Kidney (tissue), 14 donors: ENCODE results near the gene PADI2. TPM values are rescaled to one million over a fixed set of nuclear protein-coding genes. Genes with fewer than 3 reads are reported as not detected.

Experiments
- DNase-seq, 5 donors: peaks; one replicate each; pipeline ENCODE4 v3.0.0-alpha.2; 2013 to 2020
- FAIRE-seq: peaks from 2 replicates; lab custom pipeline; 2012; peaks lifted over from hg19 to GRCh38; lab: Jason Lieb, UNC
- H3K27ac ChIP-seq, 2 donors: one replicate each; pipeline ENCODE4 v1.7.0; 2013; ENCODE audit warnings: low read depth in 2 of 2, low read length in 2 of 2, inconsistent platforms in 1 of 2
- H3K27me3 ChIP-seq: one replicate; pipeline ENCODE4 v1.7.1; 2013; ENCODE audit warnings: low read length, inconsistent platforms; ENCODE audit not compliant: control insufficient read depth, insufficient read depth
- H3K36me3 ChIP-seq, 3 donors: one replicate each; pipeline versions ENCODE4 v1.7.0 to v1.7.1; 2013; ENCODE audit warnings: low read length in 3 of 3, control low read depth in 1 of 3, inconsistent platforms in 1 of 3; ENCODE audit not compliant: insufficient read depth in 3 of 3, control insufficient read depth in 2 of 3
- H3K4me1 ChIP-seq, 3 donors: one replicate each; pipeline versions ENCODE4 v1.7.0 to v1.7.1; 2013; ENCODE audit warnings: low read length in 3 of 3, inconsistent platforms in 1 of 3, low read depth in 1 of 3; ENCODE audit not compliant: control insufficient read depth in 2 of 3, insufficient read depth in 2 of 3
- H3K4me3 ChIP-seq, 3 donors: one replicate each; pipeline versions ENCODE4 v1.7.0 to v1.8.1; 2013; ENCODE audit warnings: low read length in 3 of 3, control low read depth in 1 of 3, inconsistent platforms in 1 of 3
- H3K9ac ChIP-seq, 3 donors: one replicate each; pipeline versions ENCODE4 v1.7.0 to v1.7.1; 2013; ENCODE audit warnings: low read length in 3 of 3, control low read depth in 1 of 3, inconsistent platforms in 1 of 3
- H3K9me3 ChIP-seq, 3 donors: one replicate each; pipeline versions ENCODE4 v1.7.0 to v1.7.1; 2013; ENCODE audit warnings: low read length in 3 of 3, control low read depth in 1 of 3, inconsistent platforms in 1 of 3; ENCODE audit not compliant: control insufficient read depth in 2 of 3, insufficient read depth in 1 of 3
- CTCF ChIP-seq: IDR thresholded peaks from 3 replicates; pipeline ENCODE4 v1.5.1; 2012; ENCODE audit warnings: mild to moderate bottlenecking, moderate library complexity, borderline replicate concordance; ENCODE audit not compliant: insufficient read depth; ENCODE audit errors: extremely low read depth
- intact Hi-C: fragments of 100-400 bp; cut with DNase I; formaldehyde crosslinking; loops from one replicate; pipeline ENCODE4 v1.11.1; 2022
- polyA plus RNA-seq: library from polyadenylated mRNA; stranded (reverse); fragments of 350-450 nt; fragmentation: Illumina TruSeq; extraction: RNeasy Lipid Tissue Mini Kit (QIAGEN cat#74804); gene quantifications from one replicate; pipeline ENCODE4 v1.2.3, GENCODE V29; 2014; ENCODE audit warnings: low read depth, low replicate concordance; ENCODE audit not compliant: insufficient read depth
- total RNA-seq: library from RNA; stranded (reverse); fragmentation: NEBNext Ultra II Directional; extraction: Animal tissue kit (Norgen Biotek cat#: 25700); gene quantifications from one replicate; pipeline ENCODE4 v1.2.1, GENCODE V29; 2021
- donor health status: control.
- donor health status: control.
- donor health status: control.
- donor health status: control.
- donor health status: control.
- donor health status: DM: yes; HTN: yes; CAD: no.
- donor health status: Normal renal cell carcinoma (clear cell type).

The PADI2 gene
- total and polyA plus RNA-seq, 2 donors from 2014 or later = 6.0 to 11.7 TPM

GRCh38 chr1:17031436-17031835 is 87.8 kb downstream of the PADI2 start:
- Histone ChIP-seq H3K9me3 (no peaks in the 10 kb centered on the region), H3K27me3 (no peaks in the 10 kb centered on the region), H3K9ac (no peak overlapping the region), H3K4me3 (no peak overlapping the region), H3K4me1 (no peaks in the 10 kb centered on the region), H3K36me3 (peaks cover 6 to 33% (median 31%) of the 10 kb centered on the region in 3 donors), H3K27ac (no peak overlapping the region)
- FAIRE-seq = no peak
- intact Hi-C loops = no loop called here
- TF ChIP-seq CTCF = no peak
- no peak for DNase-seq

GRCh38 chr1:17030206-17030605 is 89.0 kb downstream of the PADI2 start:
- intact Hi-C loops = no loop called here
- peaks cover 6 to 41% (median 31%) of the 10 kb centered on the region in 3 donors for H3K36me3 ChIP-seq
- DNase-seq = no peak

GRCh38 chr1:17028662-17029188 is 90.5 kb downstream of the PADI2 start:
- Histone ChIP-seq H3K4me3 (no peak overlapping the region), H3K9ac (no peak overlapping the region), H3K36me3 (peaks cover 6 to 54% (median 40%) of the 10 kb centered on the region in 3 donors), H3K27me3 (no peaks in the 10 kb centered on the region), H3K4me1 (no peaks in the 10 kb centered on the region), H3K27ac (peak overlapping the region in 1 of 2 donors; percentile 35), H3K9me3 (no peaks in the 10 kb centered on the region)
- intact Hi-C loops = no loop called here
- TF ChIP-seq CTCF = no peak
- FAIRE-seq (no peak), DNase-seq (no peak)

More at GRCh38 chr1:17030206-17030605, 89.0 kb downstream of the PADI2 start:
- no peak overlapping the region for H3K4me3 ChIP-seq
- H3K27ac ChIP-seq = no peak overlapping the region
- no peak for FAIRE-seq
- H3K9ac ChIP-seq = no peak overlapping the region
- no peaks in the 10 kb centered on the region for H3K27me3 ChIP-seq
- H3K4me1 ChIP-seq = no peaks in the 10 kb centered on the region
- TF ChIP-seq CTCF = no peak
- no peaks in the 10 kb centered on the region for H3K9me3 ChIP-seq

GRCh38 chr1:17027900-17028299 is 91.4 kb downstream of the PADI2 start:
- DNase-seq (no peak), FAIRE-seq (no peak)
- no peaks in the 10 kb centered on the region for H3K27me3 ChIP-seq
- H3K4me1 ChIP-seq = peaks cover 0 to 2% (median 0%) of the 10 kb centered on the region in 3 donors
- H3K4me3 ChIP-seq = no peak overlapping the region
- no peaks in the 10 kb centered on the region for H3K9me3 ChIP-seq
- no peak for TF ChIP-seq CTCF
- H3K9ac ChIP-seq = no peak overlapping the region
- H3K36me3 ChIP-seq = peaks cover 6 to 57% (median 48%) of the 10 kb centered on the region in 3 donors
- peak overlapping the region; percentile 35 to 61 for H3K27ac ChIP-seq
- intact Hi-C loops = no loop called here
